Measurements from ENCODE around the gene SS18. TPM values are rescaled to one million over a fixed set of nuclear protein-coding genes. Genes with fewer than 3 reads are reported as not detected.

SS18 gene, protein sequence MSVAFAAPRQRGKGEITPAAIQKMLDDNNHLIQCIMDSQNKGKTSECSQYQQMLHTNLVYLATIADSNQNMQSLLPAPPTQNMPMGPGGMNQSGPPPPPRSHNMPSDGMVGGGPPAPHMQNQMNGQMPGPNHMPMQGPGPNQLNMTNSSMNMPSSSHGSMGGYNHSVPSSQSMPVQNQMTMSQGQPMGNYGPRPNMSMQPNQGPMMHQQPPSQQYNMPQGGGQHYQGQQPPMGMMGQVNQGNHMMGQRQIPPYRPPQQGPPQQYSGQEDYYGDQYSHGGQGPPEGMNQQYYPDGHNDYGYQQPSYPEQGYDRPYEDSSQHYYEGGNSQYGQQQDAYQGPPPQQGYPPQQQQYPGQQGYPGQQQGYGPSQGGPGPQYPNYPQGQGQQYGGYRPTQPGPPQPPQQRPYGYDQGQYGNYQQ
- total RNA-seq, result 160 TPM

DNA sequence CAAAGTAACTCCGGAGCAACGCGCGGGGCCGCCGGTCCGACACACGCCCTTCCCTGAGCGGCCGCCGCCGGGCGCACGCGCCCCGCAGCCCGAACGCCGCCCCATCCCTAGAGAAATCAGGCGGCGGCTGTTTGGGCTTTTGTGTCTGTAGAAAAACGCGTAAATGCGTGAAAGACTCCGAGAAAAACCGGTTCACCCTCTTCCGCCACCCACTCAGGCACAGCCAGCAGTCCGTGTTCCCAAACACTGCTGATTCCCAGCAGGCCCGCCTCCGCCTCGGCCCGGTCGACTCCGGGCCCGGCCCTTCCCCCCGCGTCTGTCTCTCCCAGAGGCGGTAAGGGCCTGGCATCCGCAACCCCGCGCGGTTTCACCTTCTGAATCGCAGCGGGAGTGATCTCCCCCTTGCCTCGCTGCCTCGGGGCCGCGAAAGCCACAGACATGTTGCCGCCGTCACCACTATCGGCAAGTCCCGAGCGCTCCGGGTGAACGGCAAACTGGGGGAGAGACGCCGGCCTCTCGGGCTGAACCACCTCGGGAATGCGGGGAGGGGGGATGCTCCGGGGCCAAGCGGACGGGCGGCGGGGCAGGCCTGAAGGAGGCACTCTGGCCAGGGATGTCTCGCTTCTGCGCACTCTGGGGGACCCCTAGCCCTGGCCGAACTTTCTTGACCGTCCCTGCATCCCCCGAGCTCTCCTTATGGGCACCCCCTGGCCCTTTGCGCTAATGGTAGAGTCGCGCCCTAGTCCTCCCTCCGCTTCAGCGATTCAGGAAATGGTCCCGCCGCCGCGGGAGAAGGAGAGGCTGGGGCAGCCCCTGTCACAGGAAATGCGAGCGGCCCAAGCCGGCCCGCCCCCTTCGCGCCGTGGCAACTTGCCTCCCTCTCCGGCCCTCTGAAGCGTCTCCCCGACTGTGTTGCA lies at the start of gene SS18:
SS18 (minus strand) TSS at position 484 of the 917 bp plus-strand sequence; CDS start at position 440, 44 bp downstream.

DNA sequence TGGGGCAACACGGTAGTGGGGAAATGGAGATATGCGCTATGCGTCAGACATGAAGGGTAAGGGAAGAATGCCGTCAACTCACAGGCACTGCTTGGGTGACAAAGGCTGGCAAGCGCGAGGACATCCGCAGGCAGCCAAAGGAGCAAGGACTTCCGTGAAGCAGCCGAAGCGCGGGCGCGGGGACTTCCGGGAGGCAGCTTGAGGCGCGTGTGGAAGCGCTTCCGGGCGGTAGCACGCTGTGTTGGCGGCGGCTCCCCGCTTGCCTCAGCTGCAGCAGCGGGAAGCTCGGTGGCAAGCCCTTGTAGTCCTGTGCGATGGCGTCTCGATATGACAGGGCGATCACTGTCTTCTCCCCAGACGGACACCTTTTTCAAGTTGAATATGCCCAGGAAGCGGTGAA lies 43.2 kb upstream of the SS18 start, which contains the start of gene PSMA8:
PSMA8 (plus strand) TSS at position 218 of the 400 bp plus-strand sequence; CDS start at position 315, 97 bp downstream.

Other genes with a start within 250 kb of the SS18 start
- gene PSMA8, start 43.3 kb upstream of the SS18 start, total RNA-seq, result not detected
- 7.8 TPM for gene TAF4B, start 135.8 kb upstream of the SS18 start, total RNA-seq